ENCODE measurements around the gene MXRA7. TPM values are rescaled to one million over a fixed set of nuclear protein-coding genes. Genes with fewer than 3 reads are reported as not detected.

Gene MXRA7
- total RNA-seq, 4 donors from 2014 or later = 24.3 to 43.0 (median 30.6) TPM

GRCh38 chr17:76735586-76736348 lies 25.0 kb upstream of the MXRA7 start:
- in situ Hi-C loops (cut with MboI; ENCODE audit: low sequenced_read_pairs in 4 of 4) = no loop called here
- Histone ChIP-seq H3K4me3 (peak overlapping the region; percentile 82 to 99 (median 93)), H3K27ac (peak overlapping the region; percentile 96 to 99 (median 99)), H3K4me1 (peaks cover 65 to 75% of the 10 kb centered on the region in 2 donors), H3K9me3 (no peaks in the 10 kb centered on the region), H3K36me3 (peaks cover 3 to 46% of the 10 kb centered on the region in 2 donors), H3K27me3 (no peaks in the 10 kb centered on the region)
- no peak for TF ChIP-seq CTCF (IDR thresholded peaks at IDR 0.05 in 4 of 5, conservative IDR thresholded peaks at IDR 0.05 in 1 of 5)
- no peak for TF ChIP-seq POLR2A (IDR thresholded peaks at IDR 0.05)
- intact Hi-C loops (cut with DNase I; ENCODE audit: low total_unique reads) = loop anchor here (10.0 kb wide), 1 partner anchor 471 kb away; the partner anchor contains the start of gene UBALD2
- ATAC-seq (no peak), DNase-seq (no peak)

- DNase-seq (no peak), ATAC-seq (no peak)
- Histone ChIP-seq H3K27me3 (no peaks in the 10 kb centered on the region), H3K27ac (peak overlapping the region; percentile 96 to 99 (median 99)), H3K4me1 (peaks cover 65 to 70% of the 10 kb centered on the region in 2 donors), H3K4me3 (peak overlapping the region; percentile 82 to 99 (median 93)), H3K9me3 (no peaks in the 10 kb centered on the region), H3K36me3 (peaks cover 3 to 46% of the 10 kb centered on the region in 2 donors)
- TF ChIP-seq CTCF (IDR thresholded peaks at IDR 0.05 in 4 of 5, conservative IDR thresholded peaks at IDR 0.05 in 1 of 5) (no peak), POLR2A (IDR thresholded peaks at IDR 0.05) (no peak)
- intact Hi-C loops (cut with DNase I; ENCODE audit: low total_unique reads) (loop anchor here (10.0 kb wide), 1 partner anchor 470 kb away; the partner anchor contains the start of gene UBALD2), in situ Hi-C loops (cut with MboI; ENCODE audit: low sequenced_read_pairs in 4 of 4) (no loop called here)
These were observed 24.2 kb upstream of the MXRA7 start for GRCh38 chr17:76735006-76735405.

- DNase-seq (peak in 1 of 2 donors; percentile 3), ATAC-seq (no peak)
- H3K27me3 ChIP-seq = no peaks in the 10 kb centered on the region
- intact Hi-C loops (cut with DNase I; ENCODE audit: low total_unique reads) (loop anchor here (10.0 kb wide), 1 partner anchor 469 kb away; the partner anchor contains the start of gene UBALD2), in situ Hi-C loops (cut with MboI; ENCODE audit: low sequenced_read_pairs in 4 of 4) (no loop called here)
- no peaks in the 10 kb centered on the region for H3K9me3 ChIP-seq
- peaks cover 60 to 63% of the 10 kb centered on the region in 2 donors for H3K4me1 ChIP-seq
- peak overlapping the region in 3 of 4 donors; percentile 82 to 99 (median 91) for H3K4me3 ChIP-seq
- peak overlapping the region; percentile 96 to 99 (median 99) for H3K27ac ChIP-seq
- peaks cover 3 to 46% of the 10 kb centered on the region in 2 donors for H3K36me3 ChIP-seq
- TF ChIP-seq CTCF (IDR thresholded peaks at IDR 0.05 in 4 of 5, conservative IDR thresholded peaks at IDR 0.05 in 1 of 5) (no peak), POLR2A (IDR thresholded peaks at IDR 0.05) (no peak)
These were observed 23.5 kb upstream of the MXRA7 start for GRCh38 chr17:76734080-76734840.

GRCh38 chr17:76733618-76733957 lies 22.8 kb upstream of the MXRA7 start:
- ATAC-seq (no peak), DNase-seq (no peak)
- in situ Hi-C loops (cut with MboI; ENCODE audit: low sequenced_read_pairs in 4 of 4) = no loop called here
- H3K9me3 ChIP-seq = no peaks in the 10 kb centered on the region
- H3K4me3 ChIP-seq = no peak overlapping the region
- H3K4me1 ChIP-seq = peaks cover 56 to 57% of the 10 kb centered on the region in 2 donors
- peak overlapping the region; percentile 96 to 99 (median 99) for H3K27ac ChIP-seq
- no peaks in the 10 kb centered on the region for H3K27me3 ChIP-seq
- no peak for TF ChIP-seq CTCF (IDR thresholded peaks at IDR 0.05 in 4 of 5, conservative IDR thresholded peaks at IDR 0.05 in 1 of 5)
- no peak for TF ChIP-seq POLR2A (IDR thresholded peaks at IDR 0.05)
- H3K36me3 ChIP-seq = peaks cover 3 to 46% of the 10 kb centered on the region in 2 donors
- intact Hi-C loops (cut with DNase I; ENCODE audit: low total_unique reads) = loop anchor here (10.0 kb wide), 1 partner anchor 469 kb away; the partner anchor contains the start of gene UBALD2

Measured in gastrocnemius medialis (tissue), 4 donors.